Measurements from ENCODE around the gene GORASP2.

GRCh38 chr2:170997893-170998597 lies 69.0 kb downstream of the GORASP2 start:
- TF ChIP-seq CTCF (optimal IDR thresholded peaks at IDR 0.05 in 1 of 3, IDR thresholded peaks at IDR 0.05 in 1 of 3, conservative IDR thresholded peaks at IDR 0.05 in 1 of 3; ENCODE audit: extremely low read depth in 1 of 3, insufficient read depth in 2 of 3, low read length in 3 of 3) (no peak), EZH2 (IDR thresholded peaks at IDR 0.05; ENCODE audit: low read length) (no peak)
